Skeletal muscle satellite cell (primary cell): ENCODE results near the gene CXCL9.

Experiments used
- H3K27me3 ChIP-seq: 2 replicates; pipeline ENCODE4 v1.7.0; 2013; ENCODE audit warnings: low read length; ENCODE audit not compliant: control insufficient read depth, insufficient read depth
- H3K36me3 ChIP-seq: 2 replicates; pipeline ENCODE4 v1.7.0; 2013; ENCODE audit warnings: mild to moderate bottlenecking, control low read depth, low read length; ENCODE audit not compliant: insufficient read depth
- H3K4me1 ChIP-seq: 2 replicates; pipeline ENCODE4 v1.7.0; 2013; ENCODE audit warnings: low read length; ENCODE audit not compliant: control insufficient read depth, insufficient read depth
- H3K4me2 ChIP-seq: 2 replicates; pipeline ENCODE4 v1.7.0; 2013; ENCODE audit warnings: mild to moderate bottlenecking, low read length
- H3K4me3 ChIP-seq: 2 replicates; pipeline ENCODE4 v1.7.0; 2013; ENCODE audit warnings: low read length
- H3K9ac ChIP-seq: 2 replicates; pipeline ENCODE4 v1.7.0; 2013; ENCODE audit warnings: mild to moderate bottlenecking, low read depth, low read length, moderate library complexity
- H3K9me3 ChIP-seq: replicated peaks from 2 replicates; pipeline ENCODE4 v1.7.0; 2013; ENCODE audit warnings: mild to moderate bottlenecking, control low read depth, low read length

Gene CXCL9

DNA sequence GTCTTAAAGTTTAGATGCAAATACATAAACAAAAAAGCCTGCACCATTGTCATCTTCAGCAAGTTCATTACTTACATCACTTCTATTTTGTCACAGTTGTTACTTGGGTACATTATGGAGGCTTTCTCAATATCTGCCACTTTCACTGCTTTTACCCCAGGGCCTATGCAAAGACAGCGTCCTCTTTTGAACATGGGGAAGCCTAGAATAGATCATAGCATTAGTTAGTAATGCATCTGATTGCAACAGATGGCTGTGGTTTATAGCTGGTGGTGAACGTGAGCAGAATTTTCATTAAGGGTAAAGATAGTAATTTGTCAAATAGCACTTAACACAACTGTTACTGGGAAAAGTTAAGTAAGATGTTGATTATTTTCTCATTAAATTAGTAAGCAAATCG lies 27.8 kb upstream of the CXCL9 start:
- Histone ChIP-seq H3K4me3 (no peak overlapping the region), H3K36me3 (no peaks in the 10 kb centered on the region), H3K27me3 (peaks cover 26% of the 10 kb centered on the region), H3K4me1 (no peaks in the 10 kb centered on the region), H3K4me2 (no peak overlapping the region), H3K9me3 (no peaks in the 10 kb centered on the region), H3K9ac (no peak overlapping the region)

DNA sequence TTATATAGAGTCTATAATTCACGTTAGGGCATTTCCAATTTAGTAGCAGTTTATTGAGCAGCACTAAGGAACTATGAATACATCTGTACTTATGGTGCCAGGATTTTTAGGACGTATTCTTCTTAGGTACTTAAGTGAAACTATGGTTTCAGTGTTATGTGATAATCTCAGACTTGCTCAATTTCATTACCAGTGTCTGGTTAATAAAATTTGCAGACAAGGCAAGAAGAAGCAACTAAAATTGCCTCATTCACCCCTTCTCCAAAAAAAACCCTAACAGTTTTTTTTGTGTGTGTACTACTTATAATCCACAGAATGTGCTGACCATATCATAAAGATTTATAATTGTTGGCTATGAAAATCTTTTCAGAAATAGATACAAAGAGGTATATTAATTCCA lies 22.0 kb upstream of the CXCL9 start:
- no peak overlapping the region for H3K9ac ChIP-seq

DNA sequence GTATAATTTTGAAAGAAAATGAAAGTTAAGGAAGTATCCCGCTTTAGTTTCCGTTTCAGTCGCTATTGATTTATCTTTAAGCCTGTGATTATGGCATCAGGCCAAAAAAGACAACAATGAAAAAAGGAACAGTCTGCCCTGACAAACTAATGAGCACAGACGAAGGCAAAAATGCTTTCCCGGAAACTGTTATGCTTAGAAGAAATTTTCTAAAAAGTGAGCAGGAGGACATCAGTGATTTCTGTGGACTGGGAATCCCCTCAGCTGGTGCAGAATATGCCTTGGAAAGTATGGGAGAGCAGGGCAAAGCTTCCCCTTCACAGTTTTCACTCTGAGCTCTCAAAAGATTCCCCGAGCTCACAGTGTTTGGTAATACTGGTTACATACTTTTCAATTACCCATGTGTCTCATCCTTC lies 21.0 kb upstream of the CXCL9 start:
- no peaks in the 10 kb centered on the region for H3K4me1 ChIP-seq
- H3K9me3 ChIP-seq: no peaks in the 10 kb centered on the region
- H3K4me3 ChIP-seq: peak overlapping the region; percentile 40
- peak overlapping the region; percentile 56 for H3K4me2 ChIP-seq
- H3K36me3 ChIP-seq: no peaks in the 10 kb centered on the region
- peaks cover 37% of the 10 kb centered on the region for H3K27me3 ChIP-seq
- H3K9ac ChIP-seq: no peak overlapping the region

More for the DNA sequence above, 22.0 kb upstream of the CXCL9 start:
- H3K9me3 ChIP-seq: no peaks in the 10 kb centered on the region
- H3K4me3 ChIP-seq: no peak overlapping the region
- H3K36me3 ChIP-seq: no peaks in the 10 kb centered on the region
- H3K27me3 ChIP-seq: peaks cover 39% of the 10 kb centered on the region
- H3K4me1 ChIP-seq: no peaks in the 10 kb centered on the region
- H3K4me2 ChIP-seq: no peak overlapping the region

DNA sequence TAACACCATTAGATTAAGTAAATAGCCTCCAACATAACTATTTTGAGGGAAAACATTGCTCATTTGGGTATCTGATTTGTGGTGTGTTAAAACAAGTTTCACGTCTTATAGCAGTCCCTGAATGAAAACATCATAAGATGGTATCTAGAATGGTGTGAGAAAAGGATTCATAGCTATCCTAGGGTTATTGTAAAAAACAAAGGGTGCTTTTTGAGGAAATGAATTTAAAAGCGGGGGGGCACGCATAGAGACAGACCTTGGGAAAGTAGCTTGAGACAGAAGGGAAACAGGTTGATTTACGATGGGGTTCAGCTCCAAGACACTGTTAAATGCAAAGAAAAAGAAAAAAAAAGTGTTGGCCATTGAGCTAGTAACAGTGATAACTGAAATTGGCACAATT lies 16.8 kb upstream of the CXCL9 start:
- Histone ChIP-seq H3K27me3 (peaks cover 48% of the 10 kb centered on the region), H3K4me2 (no peak overlapping the region), H3K36me3 (no peaks in the 10 kb centered on the region), H3K9ac (no peak overlapping the region), H3K4me3 (no peak overlapping the region), H3K9me3 (no peaks in the 10 kb centered on the region), H3K4me1 (no peaks in the 10 kb centered on the region)

DNA sequence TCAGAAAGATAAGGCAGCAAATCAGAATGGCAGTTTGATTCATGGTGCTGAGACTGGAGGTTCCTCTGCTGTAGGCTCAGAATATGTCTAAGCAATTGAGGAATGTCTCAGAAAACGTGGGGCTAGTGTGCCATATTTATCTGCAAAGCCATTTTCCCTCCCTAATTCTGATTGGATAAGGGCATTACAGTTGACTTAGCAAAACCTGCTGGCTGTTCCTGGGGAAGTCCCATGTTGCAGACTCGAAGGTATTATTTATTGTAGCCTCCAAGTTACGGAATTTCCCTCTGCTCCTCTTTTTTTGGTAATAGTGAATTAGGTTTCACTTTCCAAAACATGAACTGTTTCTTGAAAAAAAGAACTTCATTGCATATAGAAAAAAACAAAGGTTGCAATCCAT lies 16.1 kb upstream of the CXCL9 start, which contains the start of gene CXCL10:
Gene CXCL10 (minus strand): TSS at position 109 of the 400 bp plus-strand sequence. CDS start 66 bp downstream, at position 43.
- H3K9ac ChIP-seq: no peak within 1 kb of the TSS
- H3K4me3 ChIP-seq: no peak within 1 kb of the TSS
- H3K36me3 ChIP-seq: no peaks in the 10 kb centered on the region
- H3K4me1 ChIP-seq: no peaks in the 10 kb centered on the region
- peaks cover 43% of the 10 kb centered on the region for H3K27me3 ChIP-seq
- H3K9me3 ChIP-seq: no peaks in the 10 kb centered on the region
- H3K4me2 ChIP-seq: no peak within 1 kb of the TSS

DNA sequence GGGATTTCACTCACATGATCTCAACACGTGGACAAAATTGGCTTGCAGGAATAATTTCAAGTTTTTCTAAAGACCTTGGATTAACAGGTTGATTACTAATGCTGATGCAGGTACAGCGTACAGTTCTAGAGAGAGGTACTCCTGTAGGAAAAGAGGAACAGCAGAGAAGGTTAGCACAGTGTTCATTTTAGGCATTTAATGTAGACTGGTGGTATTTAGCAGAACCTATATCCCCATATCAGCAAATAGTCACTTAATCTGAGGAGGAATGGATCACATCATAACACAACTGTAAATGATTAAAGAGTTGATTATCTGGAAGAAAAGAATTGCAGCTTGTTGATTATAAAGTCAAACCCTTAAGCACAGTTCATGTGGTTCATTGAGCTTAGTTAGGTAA lies 15.4 kb upstream of the CXCL9 start:
- Histone ChIP-seq H3K9ac (no peak overlapping the region), H3K9me3 (no peaks in the 10 kb centered on the region), H3K4me3 (no peak overlapping the region), H3K4me2 (no peak overlapping the region), H3K4me1 (no peaks in the 10 kb centered on the region), H3K36me3 (no peaks in the 10 kb centered on the region), H3K27me3 (peaks cover 37% of the 10 kb centered on the region)

DNA sequence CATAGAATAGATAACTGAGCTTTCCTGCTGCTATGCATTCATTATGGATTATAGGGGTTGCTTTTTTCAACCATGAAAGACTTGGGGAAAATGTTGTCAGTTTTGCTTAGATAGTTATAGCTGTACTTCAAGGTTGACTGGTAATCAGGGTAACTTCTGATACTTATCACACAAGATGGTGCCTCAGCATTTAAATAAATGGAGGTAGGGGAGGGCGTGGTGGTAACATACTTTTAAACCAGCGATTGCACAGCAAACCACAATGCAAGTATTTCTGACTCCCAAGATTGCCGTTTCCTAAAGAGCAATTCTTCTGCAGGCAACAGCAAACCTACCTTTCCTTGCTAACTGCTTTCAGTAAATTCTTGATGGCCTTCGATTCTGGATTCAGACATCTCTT lies 14.7 kb upstream of the CXCL9 start:
- H3K9me3 ChIP-seq: no peaks in the 10 kb centered on the region
- H3K4me1 ChIP-seq: no peaks in the 10 kb centered on the region
- no peak overlapping the region for H3K4me3 ChIP-seq
- H3K4me2 ChIP-seq: no peak overlapping the region
- H3K9ac ChIP-seq: no peak overlapping the region
- H3K27me3 ChIP-seq: peaks cover 37% of the 10 kb centered on the region
- no peaks in the 10 kb centered on the region for H3K36me3 ChIP-seq

DNA sequence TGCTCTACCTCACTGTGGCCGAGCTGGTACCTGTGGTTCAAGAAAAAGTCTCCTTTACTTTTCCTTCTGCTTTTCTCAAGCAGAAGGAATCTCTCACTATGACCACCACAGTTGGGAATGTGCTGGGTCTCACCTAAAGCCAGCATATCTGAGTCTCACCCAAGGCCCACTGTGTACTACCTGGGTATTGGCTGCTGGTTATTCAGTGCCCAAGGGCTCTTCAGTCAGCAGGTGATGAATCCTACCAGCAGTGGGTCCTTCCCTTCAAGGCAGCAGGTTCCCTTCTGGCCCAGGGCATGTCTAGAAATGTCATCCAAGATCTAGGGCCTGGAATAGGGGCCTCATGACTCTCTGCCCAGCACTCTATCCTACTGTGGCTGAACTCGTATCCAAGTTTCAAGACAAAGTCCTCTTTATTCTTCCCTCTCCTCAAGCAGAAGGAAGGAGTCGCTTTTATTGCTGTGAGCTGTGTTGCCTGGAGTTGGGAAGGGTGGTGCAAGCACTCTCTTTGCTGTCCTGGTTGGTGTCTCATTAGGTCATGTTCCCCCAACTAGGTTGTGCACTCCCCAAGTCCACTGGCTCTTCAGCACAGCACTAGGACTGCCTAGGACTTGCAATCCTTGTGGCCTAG lies 9.9 kb upstream of the CXCL9 start:
- no peak overlapping the region for H3K4me3 ChIP-seq
- H3K4me2 ChIP-seq: no peak overlapping the region
- peaks cover 14% of the 10 kb centered on the region for H3K27me3 ChIP-seq
- H3K9me3 ChIP-seq: no peaks in the 10 kb centered on the region
- H3K36me3 ChIP-seq: no peaks in the 10 kb centered on the region
- H3K4me1 ChIP-seq: peaks cover 11% of the 10 kb centered on the region
- H3K9ac ChIP-seq: no peak overlapping the region

DNA sequence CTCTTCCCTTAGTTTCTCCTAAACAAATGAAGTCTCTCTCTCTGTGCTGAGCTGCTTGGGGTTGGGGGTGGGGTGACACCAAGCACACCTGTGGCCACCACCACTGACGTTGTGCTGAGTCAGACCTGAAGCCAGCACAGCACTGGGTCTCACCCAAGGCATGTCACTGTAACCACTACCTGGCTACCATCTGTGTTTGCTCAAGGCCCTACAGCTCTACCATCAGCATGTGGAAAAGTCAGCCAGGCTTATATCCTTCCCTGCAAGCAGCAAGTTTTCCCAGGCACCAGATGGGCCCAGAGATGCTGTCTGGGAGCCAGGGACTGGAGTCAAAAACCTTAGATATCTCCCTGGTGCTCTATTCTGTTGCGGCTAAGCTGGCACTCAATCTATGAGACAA lies 9.1 kb upstream of the CXCL9 start:
- H3K9ac ChIP-seq: no peak overlapping the region
- peaks cover 18% of the 10 kb centered on the region for H3K4me1 ChIP-seq

DNA sequence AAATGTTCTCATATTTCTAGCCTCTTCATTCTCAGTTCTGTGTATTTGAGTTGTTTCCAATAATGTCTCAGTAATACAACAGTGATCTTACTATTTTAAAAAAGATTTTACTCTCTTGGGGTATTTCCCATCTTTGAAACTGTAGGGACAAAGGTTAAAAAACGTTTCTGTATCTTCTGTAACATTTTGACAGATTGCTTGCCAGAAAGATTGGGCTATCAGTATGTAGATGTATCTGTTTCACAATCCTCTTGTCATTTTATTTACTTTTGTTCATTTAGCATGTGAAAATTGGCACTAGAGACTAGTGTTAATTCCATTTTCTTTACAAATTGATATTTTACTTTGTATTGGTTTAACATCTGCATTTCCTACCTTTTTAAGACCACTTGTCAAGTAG lies 6.2 kb upstream of the CXCL9 start:
- Histone ChIP-seq H3K4me2 (no peak overlapping the region), H3K4me1 (peaks cover 20% of the 10 kb centered on the region), H3K4me3 (no peak overlapping the region), H3K9me3 (no peaks in the 10 kb centered on the region), H3K27me3 (peaks cover 2% of the 10 kb centered on the region), H3K36me3 (no peaks in the 10 kb centered on the region), H3K9ac (no peak overlapping the region)

More for the DNA sequence above, 9.1 kb upstream of the CXCL9 start:
- Histone ChIP-seq H3K9me3 (no peaks in the 10 kb centered on the region), H3K4me2 (no peak overlapping the region), H3K36me3 (no peaks in the 10 kb centered on the region), H3K27me3 (peaks cover 6% of the 10 kb centered on the region), H3K4me3 (no peak overlapping the region)

DNA sequence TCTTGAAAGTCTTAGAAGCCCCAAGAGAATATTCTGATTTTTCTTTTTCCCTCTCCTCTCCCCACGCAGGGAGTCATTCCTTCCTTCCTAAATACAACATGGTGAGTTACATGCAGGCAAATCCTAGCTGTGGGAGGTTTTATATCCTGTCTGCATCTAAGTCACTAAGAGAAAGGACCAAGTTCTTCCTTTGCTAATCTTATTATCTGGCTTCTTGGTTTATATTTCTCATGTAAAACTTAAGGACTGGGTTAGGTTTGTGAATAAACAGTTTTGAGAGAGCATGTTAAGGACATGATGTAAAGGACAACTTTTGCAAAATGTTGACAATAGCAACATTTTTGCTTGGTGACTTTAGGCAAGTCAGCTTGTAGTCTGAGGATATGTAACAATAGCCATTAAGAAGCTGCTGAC lies 5.1 kb upstream of the CXCL9 start:
- peaks cover 12% of the 10 kb centered on the region for H3K27me3 ChIP-seq
- peak overlapping the region; percentile 63 for H3K9ac ChIP-seq
- peak overlapping the region; percentile 72 for H3K4me2 ChIP-seq
- H3K4me3 ChIP-seq: no peak overlapping the region
- no peaks in the 10 kb centered on the region for H3K9me3 ChIP-seq
- no peaks in the 10 kb centered on the region for H3K36me3 ChIP-seq
- H3K4me1 ChIP-seq: peaks cover 20% of the 10 kb centered on the region

DNA sequence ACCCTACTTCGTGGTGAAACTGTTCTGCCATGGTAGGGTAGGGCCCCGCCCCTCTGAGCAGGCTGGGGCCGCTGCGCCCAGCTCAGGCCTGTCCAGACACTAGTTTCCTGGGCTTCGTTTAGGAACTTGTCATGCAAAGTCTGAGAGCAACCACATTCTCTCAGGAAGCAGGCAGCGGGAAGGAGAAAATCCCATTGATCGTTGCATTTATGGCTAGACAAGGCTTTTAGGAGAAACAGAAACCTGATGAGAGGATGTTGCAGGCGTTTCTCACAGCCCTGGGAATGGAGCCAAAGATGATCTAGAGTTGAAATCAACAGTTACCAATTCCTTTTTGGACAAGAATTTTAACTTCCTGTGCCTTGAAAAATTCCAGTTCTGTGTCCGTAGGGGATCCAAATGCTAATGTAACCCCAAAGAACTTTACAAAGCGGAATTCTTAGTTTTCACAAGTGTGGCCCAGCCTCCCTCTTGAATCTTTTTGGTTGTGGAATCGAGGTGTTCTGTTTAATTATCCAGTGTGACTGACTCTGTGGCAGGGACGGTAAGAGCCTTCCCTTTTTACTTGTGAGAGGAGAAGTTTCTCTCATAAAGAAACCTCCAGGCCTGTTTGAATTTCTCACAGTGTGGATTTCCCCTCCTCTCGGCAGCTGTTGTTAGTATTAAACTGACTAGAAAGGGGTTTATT lies 4.5 kb upstream of the CXCL9 start:
- Histone ChIP-seq H3K9me3 (no peaks in the 10 kb centered on the region), H3K9ac (peak overlapping the region; percentile 63), H3K4me2 (peak overlapping the region; percentile 72), H3K36me3 (no peaks in the 10 kb centered on the region), H3K4me1 (peaks cover 20% of the 10 kb centered on the region), H3K27me3 (peaks cover 17% of the 10 kb centered on the region), H3K4me3 (peak overlapping the region; percentile 43)
